Measurements from ENCODE around the gene LRMDA.

Gene LRMDA

GRCh38 chr10:75431180-75432111, at the start of gene LRMDA:
Gene LRMDA, plus strand, starts transcription at chr10:75431624.
- peak in 1 of 2 experiments; percentile 33 for DNase-seq

- no peak for DNase-seq
These were observed 45.3 kb upstream of the LRMDA start for GRCh38 chr10:75386128-75386527.

DNA sequence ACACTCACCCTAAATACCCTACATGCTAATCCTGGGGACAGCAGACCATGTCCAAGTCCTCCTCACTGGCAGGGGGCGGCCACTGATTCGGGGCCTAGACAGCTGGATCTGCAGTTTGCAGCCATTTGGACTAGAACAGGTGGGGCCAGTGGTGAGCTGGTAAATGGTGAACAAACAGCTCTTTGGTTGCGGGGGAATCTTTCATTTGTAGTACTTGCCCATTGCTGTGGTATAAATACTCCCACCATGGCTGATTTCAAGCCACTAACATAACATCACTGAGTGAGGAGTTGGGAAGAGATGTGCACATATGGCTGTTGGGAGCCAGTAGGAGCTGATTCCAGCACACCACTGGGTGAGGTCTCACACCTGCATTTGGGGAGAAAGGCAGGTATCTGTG, 43.3 kb upstream of the LRMDA start:
- no peak for DNase-seq

DNA sequence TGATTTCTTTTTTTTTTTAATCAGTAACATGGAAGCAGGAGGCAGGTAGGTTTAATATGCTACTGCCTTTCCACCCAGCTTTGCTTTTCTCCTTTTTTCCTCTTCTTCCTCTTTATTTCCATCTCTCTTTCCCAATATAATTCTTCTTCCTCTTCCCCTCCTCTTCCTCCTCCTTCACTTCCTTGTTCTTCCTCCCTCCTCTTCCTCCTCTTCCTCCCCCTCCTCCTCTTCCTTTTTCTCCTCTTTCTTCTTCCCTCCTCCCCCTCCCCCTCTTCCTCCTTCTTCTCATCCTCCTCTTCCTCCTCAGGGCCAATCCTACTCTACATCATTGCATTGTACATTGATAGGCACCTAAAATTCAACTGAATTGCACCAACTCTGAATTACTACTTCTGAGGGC, 41.2 kb upstream of the LRMDA start:
- no peak for DNase-seq

- no peak for DNase-seq
These were observed 39.2 kb upstream of the LRMDA start for GRCh38 chr10:75392271-75392670.

DNA sequence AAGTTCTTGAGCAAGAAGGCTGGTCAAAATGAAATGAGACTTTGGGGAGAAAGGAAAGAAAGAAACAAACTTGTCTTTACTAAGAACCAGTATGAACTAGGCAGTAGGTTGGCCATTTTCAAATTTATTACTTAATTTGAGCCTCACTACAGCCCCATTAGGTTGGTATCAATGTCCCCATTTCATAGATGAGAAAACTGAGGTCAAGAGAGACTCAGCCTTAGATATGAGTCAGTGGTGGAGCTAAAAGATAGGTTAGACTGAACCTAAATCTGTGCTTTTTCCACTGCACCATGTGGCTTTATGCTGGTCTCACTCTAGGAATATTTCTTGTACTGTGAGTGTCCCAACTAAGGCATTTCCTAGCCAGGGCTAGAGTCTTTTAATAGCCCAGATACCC, 38.7 kb upstream of the LRMDA start:
- DNase-seq = no peak

DNA sequence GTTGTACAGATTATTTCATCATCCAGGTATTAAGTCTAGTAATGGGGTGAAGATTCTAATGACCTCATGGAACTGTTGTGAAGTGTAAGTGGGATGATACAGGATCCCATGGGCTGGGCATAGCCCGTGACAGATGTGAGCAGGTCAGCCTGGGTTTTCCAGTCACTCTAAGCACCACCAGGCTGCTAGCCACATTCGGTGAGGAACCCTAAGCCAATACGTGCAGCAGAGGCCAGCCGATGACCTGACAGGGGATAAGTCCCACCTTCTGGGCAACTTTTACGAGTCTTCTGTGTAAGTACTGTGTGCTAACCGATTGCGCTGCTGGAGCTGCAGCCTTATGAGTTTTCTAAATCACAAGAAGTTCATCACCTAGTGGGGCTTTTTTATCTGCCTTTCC, 37.2 kb upstream of the LRMDA start:
- DNase-seq = no peak

- DNase-seq = no peak
These were observed 36.1 kb upstream of the LRMDA start for GRCh38 chr10:75395066-75395931.

DNA sequence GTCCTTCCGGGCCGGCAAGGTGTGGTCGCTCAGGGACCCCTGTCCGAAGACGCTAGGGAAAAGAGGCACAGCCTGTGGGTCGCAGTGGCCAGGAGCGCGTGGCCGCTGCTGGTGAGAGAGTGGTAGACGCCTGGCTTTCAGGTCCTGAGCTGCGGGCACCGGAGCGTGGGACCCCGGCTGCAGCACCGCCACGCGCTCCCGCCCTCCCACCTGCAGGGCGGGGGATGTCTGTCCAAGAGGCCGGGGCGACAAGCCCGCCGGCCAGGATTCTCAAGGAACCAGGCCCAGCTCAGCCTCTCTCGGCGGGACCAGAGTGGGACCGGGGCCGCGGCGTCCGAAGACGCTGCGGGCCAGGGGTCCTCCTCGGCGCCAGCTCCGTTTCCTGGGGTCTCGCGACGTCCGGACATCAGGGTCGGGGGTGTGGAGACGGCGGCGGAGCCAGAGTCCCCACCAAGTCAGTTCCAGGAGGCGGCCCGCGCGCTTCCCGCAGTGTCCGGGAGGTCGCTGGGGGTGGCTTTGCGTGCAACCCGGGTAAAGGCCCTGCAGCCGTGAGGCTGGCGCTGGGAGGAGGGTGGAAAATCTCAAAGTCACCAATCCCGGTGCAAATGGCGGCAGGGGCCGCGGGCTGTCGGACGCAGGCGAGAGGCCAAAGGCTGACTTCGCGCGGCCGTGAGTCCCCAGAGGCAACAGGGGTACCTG, 35.3 kb upstream of the LRMDA start:
- no peak for DNase-seq

- DNase-seq = no peak
These were observed 34.6 kb upstream of the LRMDA start for GRCh38 chr10:75396631-75397495.

DNA sequence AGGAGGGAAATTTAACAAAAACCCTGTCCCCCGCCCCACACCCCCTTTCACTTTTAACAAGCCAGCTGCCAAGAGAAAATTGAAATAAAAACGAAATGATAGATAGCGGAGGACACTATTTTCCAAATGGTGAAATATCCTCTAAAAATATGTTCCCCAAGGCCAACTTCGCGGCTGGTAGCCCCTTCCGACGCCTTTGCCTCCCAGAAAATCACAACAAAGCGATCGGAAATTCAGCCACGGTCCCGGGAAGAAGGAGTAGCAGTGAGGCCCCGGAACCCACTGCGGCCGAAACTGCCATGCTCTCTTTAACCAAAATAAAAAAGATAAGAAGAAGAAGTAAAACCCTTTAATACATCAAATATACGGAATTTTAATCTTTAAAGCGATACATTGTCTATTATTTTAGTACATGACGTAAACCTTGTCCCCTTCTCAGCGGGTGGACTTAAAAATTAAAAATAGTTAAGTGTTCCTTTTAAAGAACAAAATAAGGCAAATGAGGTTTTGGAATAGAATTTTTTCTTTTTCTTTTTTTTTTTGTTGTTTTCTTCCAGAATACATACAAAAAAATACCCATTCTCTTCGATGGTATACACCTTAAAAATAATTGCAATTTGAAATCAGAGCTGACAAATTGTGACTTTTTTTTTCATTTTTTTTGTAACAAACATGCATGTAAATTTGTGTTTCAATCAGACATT, 33.8 kb upstream of the LRMDA start:
- no peak for DNase-seq

DNA sequence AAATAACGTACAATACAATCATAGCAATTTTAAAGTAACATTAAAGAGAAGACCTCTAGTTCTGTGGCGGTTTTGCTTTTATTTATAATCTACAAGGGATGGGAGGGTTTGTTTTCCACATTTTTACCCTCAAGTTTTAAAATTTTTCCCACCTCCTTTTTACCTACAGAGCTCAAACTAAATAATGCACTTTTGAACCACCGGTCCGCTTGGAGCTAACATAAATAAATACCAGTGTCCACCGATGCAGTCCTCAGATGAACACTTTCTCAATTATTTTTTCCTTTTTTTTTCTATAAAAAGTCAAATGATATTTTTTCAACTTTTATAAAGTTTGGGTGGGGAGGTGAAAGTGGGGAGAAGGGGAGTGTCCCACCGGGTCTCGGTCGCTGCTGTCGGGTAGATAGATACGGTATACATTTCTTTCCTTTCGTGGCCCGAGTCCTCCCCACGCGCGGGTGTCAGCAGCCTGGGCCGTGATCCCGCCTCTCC, 33.2 kb upstream of the LRMDA start:
- no peak for DNase-seq

- DNase-seq = peak in 1 of 2 experiments; percentile 70
These were observed 32.5 kb upstream of the LRMDA start for GRCh38 chr10:75398692-75399460.

GRCh38 chr10:75399461-75400162, 31.8 kb upstream of the LRMDA start:
- peak in 1 of 2 experiments; percentile 70 for DNase-seq

GRCh38 chr10:75400163-75400770, 31.2 kb upstream of the LRMDA start:
- DNase-seq = peak in 1 of 2 experiments; percentile 70

- peak in 1 of 2 experiments; percentile 51 for DNase-seq
These were observed 30.5 kb upstream of the LRMDA start for GRCh38 chr10:75400771-75401568.

GRCh38 chr10:75401569-75402485, 29.6 kb upstream of the LRMDA start, which contains the start of gene ZNF503:
Gene ZNF503, minus strand, starts transcription at chr10:75401764. Its CDS starts 345 bp downstream, at chr10:75401419.
- DNase-seq = peak; percentile 95 to 97

Measured in NCI-H526 (cell line).